WTC11 (cell line): ENCODE data around the gene HNF1A.

ENCODE experiments used
- ATF1 ChIP-seq: sonication (generic); formaldehyde crosslinking; IDR thresholded peaks from 2 replicates; pipeline ENCODE4 v1.8.1; 2023; ENCODE audit warnings: mild to moderate bottlenecking, moderate library complexity, missing genetic modification reagents
- CREB1 ChIP-seq: sonication (generic); formaldehyde crosslinking; IDR thresholded peaks from 2 replicates; pipeline ENCODE4 v1.8.0; 2023; ENCODE audit warnings: mild to moderate bottlenecking, missing genetic modification reagents
- CTCF ChIP-seq: fragments of 200-600 bp; IDR thresholded peaks from 2 replicates; pipeline ENCODE4 v1.8.0; 2022; ENCODE audit warnings: antibody characterized with exemption
- E2F5 ChIP-seq: sonication (generic); formaldehyde crosslinking; IDR thresholded peaks from 2 replicates; pipeline ENCODE4 v1.8.1; 2022; ENCODE audit warnings: mild to moderate bottlenecking, moderate library complexity, missing genetic modification reagents
- ERG ChIP-seq: fragments of 250-450 bp; sonication (Bioruptor Pico); IDR thresholded peaks from 2 replicates; pipeline ENCODE4 v1.8.0; 2021; ENCODE audit warnings: mild to moderate bottlenecking
- ESRRA ChIP-seq: sonication (generic); formaldehyde crosslinking; IDR thresholded peaks from 2 replicates; pipeline ENCODE4 v1.8.1; 2022; ENCODE audit warnings: mild to moderate bottlenecking, missing genetic modification reagents, borderline replicate concordance
- GABPB1 ChIP-seq: sonication (generic); formaldehyde crosslinking; IDR thresholded peaks from 2 replicates; pipeline ENCODE4 v1.8.1; 2023; ENCODE audit warnings: mild to moderate bottlenecking, missing genetic modification reagents
- KAT7 ChIP-seq: sonication (generic); formaldehyde crosslinking; IDR thresholded peaks from 2 replicates; pipeline ENCODE4 v1.8.1; 2023; ENCODE audit warnings: missing genetic modification reagents, mild to moderate bottlenecking, borderline replicate concordance
- MAX ChIP-seq: sonication (generic); formaldehyde crosslinking; IDR thresholded peaks from 2 replicates; pipeline ENCODE4 v1.8.0; 2022; ENCODE audit warnings: mild to moderate bottlenecking, missing genetic modification reagents
- NR1H2 ChIP-seq: sonication (generic); formaldehyde crosslinking; IDR thresholded peaks from 2 replicates; pipeline ENCODE4 v1.9.0; 2021; ENCODE audit warnings: mild to moderate bottlenecking, moderate library complexity, missing genetic modification reagents
- RELA ChIP-seq: sonication (generic); formaldehyde crosslinking; IDR thresholded peaks from 2 replicates; pipeline ENCODE4 v1.8.1; 2022; ENCODE audit warnings: missing genetic modification reagents, mild to moderate bottlenecking, borderline replicate concordance
- USF2 ChIP-seq: sonication (generic); formaldehyde crosslinking; IDR thresholded peaks from 2 replicates; pipeline ENCODE4 v1.8.1; 2023; ENCODE audit warnings: mild to moderate bottlenecking, missing genetic modification reagents, moderate library complexity
- ZNF121 ChIP-seq: sonication (generic); formaldehyde crosslinking; IDR thresholded peaks from 2 replicates; pipeline ENCODE4 v1.8.0; 2023; ENCODE audit warnings: missing genetic modification reagents
- ZNF232 ChIP-seq: sonication (generic); formaldehyde crosslinking; IDR thresholded peaks from 2 replicates; pipeline ENCODE4 v1.8.0; 2022; ENCODE audit warnings: mild to moderate bottlenecking, missing genetic modification reagents

- TF ChIP-seq ATF1 (CRISPR knock-in tag) (no peak), NR1H2 (CRISPR knock-in tag) (no peak), ZNF121 (no peak), ESRRA (CRISPR knock-in tag) (no peak), ZNF232 (CRISPR knock-in tag) (no peak), CTCF (no peak), USF2 (CRISPR knock-in tag) (no peak), RELA (CRISPR knock-in tag) (no peak), E2F5 (no peak), ERG (CRISPR knock-in tag) (no peak), CREB1 (CRISPR knock-in tag) (no peak), MAX (CRISPR knock-in tag) (no peak), KAT7 (CRISPR knock-in tag) (no peak), GABPB1 (CRISPR knock-in tag) (no peak)
Observed at GRCh38 chr12:121001841-121002483, 23.6 kb downstream of the HNF1A start.
